Choroid plexus epithelial cell (primary cell): ENCODE results near the gene CTIF.
A peak's percentile ranks its signal among the peaks of the same experiment; 100 is the strongest.

Experiments used
- DNase-seq: peaks from one replicate; pipeline ENCODE4 v3.0.0-alpha.2; 2010; ENCODE audit warnings: low read depth
- H3K4me3 ChIP-seq: 2 replicates; pipeline ENCODE4 v1.5.1; 2011; ENCODE audit warnings: low read depth, mild to moderate bottlenecking, control low read depth, low read length, moderate library complexity
- CTCF ChIP-seq: conservative IDR thresholded peaks from 2 replicates; pipeline ENCODE4 v1.5.1; 2011; ENCODE audit warnings: low read depth, mild to moderate bottlenecking, control low read depth, inconsistent platforms, low read length, moderate library complexity

Gene CTIF

GRCh38 chr18:48655508-48655907, 116.7 kb downstream of the CTIF start:
- no peak for TF ChIP-seq CTCF
- H3K4me3 ChIP-seq, result no peak overlapping the region
- no peak for DNase-seq

GRCh38 chr18:48656176-48656575, 117.3 kb downstream of the CTIF start:
- no peak overlapping the region for H3K4me3 ChIP-seq
- no peak for TF ChIP-seq CTCF
- no peak for DNase-seq

GRCh38 chr18:48656582-48656981, 117.8 kb downstream of the CTIF start:
- no peak for TF ChIP-seq CTCF
- no peak overlapping the region for H3K4me3 ChIP-seq
- peak; percentile 41 for DNase-seq

- H3K4me3 ChIP-seq, result no peak overlapping the region
- DNase-seq, result peak; percentile 93
- TF ChIP-seq CTCF, result no peak
These were observed 118.8 kb downstream of the CTIF start for GRCh38 chr18:48657447-48658120.

GRCh38 chr18:48658721-48659120, 119.9 kb downstream of the CTIF start:
- TF ChIP-seq CTCF, result no peak
- no peak for DNase-seq
- H3K4me3 ChIP-seq, result no peak overlapping the region

- DNase-seq, result no peak
- no peak for TF ChIP-seq CTCF
- no peak overlapping the region for H3K4me3 ChIP-seq
These were observed 120.6 kb downstream of the CTIF start for GRCh38 chr18:48659188-48660009.
